ENCODE data around the gene JMJD4.

JMJD4 gene

DNA sequence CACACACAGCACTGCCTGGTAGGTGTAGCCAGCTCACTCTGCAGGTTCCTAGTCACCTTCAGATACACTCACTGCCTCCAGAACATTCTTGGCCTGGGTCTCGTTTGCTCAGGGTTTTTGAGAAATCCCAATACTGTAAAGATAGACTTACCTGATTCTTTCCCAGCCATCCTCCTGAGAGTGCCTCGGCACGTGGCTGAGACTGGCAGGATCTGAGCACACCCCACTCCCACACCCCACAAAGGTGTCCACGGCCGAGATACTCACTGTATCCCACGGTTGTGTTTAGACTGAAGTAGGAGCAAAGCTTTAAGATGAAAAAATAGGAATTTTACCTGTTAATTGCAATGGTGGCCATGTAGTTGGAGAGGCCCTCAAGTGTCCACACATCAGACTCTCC lies 33.5 kb upstream of the JMJD4 start:
- no peak for DNase-seq

DNA sequence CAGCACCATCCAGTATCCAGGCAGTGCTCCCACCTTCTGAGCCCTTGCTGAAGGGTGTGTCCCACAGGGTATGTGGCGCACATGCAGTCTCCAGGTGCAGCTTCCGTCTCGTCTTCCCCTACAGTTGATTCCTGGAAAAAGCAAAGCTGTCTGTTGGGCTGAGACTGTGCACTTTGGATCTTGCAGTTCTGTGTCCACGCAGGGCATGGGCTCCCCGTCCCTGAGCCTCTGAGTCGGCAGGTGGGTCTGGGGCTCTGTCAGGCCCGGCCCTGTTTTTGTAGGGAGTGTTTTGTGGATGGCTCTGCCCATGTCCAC lies 33.0 kb upstream of the JMJD4 start:
- DNase-seq = no peak

GRCh38 chr1:227767401-227768124 lies 32.5 kb upstream of the JMJD4 start:
- no peak for DNase-seq

GRCh38 chr1:227766653-227767277 lies 31.7 kb upstream of the JMJD4 start:
- no peak for DNase-seq

DNA sequence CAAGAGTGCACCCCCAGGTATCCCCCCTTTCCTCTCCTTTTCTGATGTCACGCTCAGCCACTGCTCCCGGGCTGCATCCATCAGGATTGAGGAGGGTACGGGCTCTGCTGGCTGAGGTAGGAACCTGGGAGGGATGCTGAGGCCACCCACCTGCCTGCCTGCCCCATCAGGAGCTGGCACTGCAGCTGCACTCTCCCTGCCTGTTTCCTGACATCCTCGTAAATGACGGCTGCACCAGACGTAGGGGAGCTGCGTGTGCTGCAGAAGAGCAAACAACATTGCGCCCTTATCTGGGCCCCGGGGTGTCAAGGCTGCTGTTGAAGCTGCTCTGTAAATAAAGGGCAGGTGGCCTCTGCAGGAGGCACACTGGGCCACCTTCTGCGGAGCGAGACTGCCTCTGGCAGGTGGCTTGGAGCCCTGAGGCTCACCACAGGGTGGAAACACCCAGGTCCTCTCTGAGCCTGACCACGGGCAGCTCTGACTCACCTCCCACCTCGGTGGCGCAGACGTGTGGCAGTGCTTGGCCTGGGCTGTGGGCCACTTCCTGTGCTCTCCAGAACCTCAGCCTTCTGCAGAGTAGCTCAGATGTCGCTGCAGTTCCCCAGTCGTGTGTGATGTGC lies 31.0 kb upstream of the JMJD4 start:
- peak; percentile 84 for DNase-seq

- DNase-seq = no peak
These were observed 30.3 kb upstream of the JMJD4 start for GRCh38 chr1:227765261-227766014.

DNA sequence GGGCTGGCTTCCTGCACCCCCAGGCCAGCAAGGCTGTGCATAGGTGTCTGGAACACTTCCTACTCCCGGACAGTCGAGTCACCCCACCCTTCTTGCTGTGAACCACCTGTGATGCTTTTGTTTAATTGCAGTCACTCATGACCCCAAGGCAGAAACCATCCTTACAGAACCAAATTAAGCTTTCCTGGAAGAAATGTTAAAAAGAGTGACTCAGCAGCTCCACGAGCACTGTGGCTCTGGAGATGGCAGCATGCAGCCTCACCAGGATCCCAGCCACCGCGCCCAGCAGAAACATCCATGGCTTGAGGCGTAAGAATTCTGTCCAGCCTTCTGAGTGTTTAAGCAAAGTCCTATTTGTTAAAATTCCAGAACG lies 28.9 kb upstream of the JMJD4 start:
- DNase-seq = no peak

DNA sequence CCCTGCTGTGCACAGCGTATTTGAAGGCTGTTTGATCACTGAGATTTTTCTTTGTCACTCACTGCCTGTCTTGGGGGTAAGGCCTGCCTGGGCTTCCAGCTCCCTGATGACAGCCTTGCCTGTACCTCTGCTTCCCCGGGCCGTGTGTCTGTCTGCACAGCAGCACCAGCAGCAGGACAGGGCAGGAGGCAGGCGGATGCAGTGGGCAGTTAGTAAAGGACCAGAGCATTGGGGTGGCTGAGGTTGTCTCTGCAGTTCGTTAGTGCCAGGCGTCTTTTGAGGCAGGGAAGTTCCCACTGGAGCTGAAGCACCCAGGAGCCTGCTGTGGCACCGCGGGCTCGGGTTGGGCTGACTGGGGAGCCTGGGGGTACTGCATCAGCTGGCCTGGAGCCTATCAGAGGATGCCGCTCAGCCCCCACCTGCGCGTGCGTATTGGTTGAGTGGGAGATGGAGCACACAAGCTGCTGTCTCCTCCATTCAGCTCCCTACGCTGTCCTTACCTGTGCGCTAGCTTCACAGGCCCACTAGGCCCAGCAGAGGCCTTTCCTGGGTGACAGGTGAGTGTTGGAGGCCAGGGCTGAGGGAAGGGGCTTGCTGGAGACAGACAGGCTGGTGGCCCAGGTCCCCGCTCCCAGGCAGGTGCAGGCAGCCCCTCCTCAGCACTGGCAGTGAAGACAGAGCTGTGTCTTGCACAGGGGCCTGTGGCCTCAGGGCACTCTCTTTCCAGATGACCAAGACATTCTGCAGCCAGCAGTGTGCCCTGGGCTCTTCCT lies 28.3 kb upstream of the JMJD4 start:
- DNase-seq = no peak

GRCh38 chr1:227762231-227762911 lies 27.3 kb upstream of the JMJD4 start:
- DNase-seq = peak; percentile 92

DNA sequence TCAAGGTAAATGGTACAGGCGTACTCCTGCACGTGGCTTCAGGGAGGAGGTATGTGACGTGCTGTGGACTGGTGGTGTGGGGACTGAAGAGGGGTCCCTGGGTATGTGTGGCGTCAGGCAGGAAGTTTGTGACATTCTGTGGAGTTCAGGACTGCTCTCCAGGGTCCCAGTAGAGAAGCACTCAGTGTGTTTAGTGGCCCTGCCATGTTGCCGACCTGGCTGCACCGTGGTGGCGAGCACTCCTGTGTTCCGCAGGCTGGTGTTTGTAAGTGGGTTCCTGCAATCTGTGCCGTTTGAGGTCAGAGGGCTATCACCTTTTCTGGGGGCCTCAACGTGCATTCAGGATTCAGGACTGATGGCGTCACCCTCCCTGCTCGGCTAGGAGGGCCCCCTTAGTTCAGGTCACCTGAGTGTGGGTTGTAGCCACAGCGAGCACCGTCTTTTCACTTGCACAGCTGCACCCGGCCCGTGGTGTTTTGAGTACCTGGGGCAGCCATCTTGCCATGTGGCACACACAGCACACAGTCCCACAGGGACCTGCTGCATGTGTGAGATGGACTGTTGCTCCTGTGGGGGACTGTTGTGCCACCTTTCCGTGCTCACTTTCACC lies 26.6 kb upstream of the JMJD4 start:
- DNase-seq = no peak

DNA sequence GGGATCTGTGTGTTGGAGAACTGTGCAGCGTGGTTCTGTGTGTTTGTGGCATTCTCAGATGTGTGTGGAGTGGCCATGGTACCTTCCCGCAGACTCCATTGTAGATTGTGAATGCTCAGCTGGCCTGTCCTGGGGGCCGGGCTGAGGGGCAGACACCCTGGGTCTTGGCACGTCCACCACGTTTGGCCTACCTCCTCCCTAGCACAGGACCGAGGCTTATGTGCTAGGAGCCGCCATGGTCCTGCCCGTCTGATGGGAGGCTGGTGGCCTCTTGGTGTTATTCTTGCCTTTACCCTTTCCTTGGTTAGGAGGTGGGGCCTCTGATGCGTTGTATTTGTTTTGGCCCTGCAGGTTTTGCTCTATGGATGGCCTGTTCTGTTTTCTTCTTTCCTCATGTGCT lies 25.3 kb upstream of the JMJD4 start:
- no peak for DNase-seq

DNA sequence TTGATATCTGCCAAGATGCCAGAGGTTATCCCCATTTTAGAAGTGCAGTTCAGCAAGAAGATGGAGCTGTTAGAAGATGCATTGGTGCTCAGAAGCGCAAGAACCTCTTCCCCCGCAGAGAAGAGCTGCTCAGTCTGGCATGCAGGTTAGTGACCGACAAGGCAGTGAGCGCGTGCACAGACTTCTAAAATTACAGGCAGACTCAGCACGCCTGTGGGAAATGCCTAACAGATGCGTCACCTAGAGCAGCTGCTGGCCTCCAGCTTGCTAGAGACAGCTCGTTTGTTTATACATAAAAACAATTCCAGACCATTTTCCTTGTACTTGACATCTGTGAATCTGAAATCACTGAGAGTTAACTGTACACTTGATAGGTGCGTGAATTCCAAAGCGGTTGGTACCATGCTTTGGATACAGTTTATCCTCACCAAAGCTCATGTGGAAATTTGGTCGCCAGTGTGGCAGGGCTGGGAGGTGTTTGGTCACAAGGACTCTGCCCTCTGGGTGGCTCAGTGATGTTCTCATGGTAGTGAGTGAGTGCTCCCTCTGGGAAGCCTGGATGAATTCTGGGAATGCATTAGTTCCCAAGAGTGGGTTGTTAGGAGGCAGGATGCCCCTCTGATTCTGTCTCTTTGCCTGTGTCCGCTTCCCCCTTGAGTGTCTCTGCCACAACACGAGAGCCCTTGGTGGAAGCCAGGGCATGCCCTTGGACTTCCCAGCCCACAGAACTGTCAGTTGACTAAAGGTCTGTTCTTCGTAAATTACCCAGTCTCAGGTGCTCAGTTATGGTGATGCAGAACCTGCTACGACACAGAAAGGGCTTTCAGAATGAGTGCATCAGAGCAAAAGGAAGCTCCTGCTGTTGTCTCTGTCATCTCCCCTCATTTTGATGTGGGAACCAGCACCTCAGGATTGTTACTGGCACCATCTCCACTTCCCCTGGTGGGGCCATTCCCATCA lies 24.5 kb upstream of the JMJD4 start:
- DNase-seq = no peak

DNA sequence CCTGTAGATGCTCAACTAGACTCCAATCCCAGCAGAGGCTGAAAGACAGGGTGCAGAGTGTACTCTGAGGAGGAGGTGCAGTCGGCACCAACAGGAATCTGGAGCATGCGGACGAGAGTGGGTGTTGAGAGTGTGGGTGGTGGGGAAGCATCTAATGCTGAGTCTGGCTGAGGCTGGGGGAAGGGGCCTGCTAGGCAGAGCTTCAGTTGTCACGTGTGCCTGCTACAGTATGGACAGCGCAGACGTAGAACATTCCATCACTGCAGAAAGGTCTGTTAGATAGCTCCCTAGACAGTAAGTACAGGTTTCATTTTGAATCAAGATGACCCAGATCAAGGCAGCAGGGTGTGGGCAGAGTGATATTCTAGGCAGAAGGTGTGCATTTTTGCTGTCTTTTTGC lies 23.3 kb upstream of the JMJD4 start:
- no peak for DNase-seq

DNA sequence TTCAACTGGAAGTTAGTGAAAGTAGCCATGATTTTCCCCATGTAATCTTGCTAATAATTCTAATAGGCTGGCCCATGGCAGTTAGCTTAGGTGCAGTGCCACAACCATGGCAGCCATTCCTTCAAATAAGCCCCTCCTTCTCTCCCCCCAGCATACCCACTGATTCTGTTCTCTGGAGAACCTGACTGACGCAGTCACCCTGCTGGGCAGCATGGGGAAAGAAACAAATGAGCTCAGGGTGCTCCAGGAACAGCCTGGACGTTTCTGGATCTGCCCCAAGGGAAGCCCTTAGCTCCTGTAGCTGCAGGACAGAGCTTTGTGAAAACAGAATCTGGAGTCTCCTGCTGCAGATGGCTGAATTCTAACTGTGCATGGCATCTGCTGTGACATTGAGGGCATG lies 22.7 kb upstream of the JMJD4 start:
- DNase-seq = no peak

GRCh38 chr1:227756172-227756959 lies 21.3 kb upstream of the JMJD4 start:
- DNase-seq = no peak

- no peak for DNase-seq
These were observed 19.9 kb upstream of the JMJD4 start for GRCh38 chr1:227754958-227755357.

- DNase-seq = no peak
These were observed 19.1 kb upstream of the JMJD4 start for GRCh38 chr1:227753999-227754711.

DNA sequence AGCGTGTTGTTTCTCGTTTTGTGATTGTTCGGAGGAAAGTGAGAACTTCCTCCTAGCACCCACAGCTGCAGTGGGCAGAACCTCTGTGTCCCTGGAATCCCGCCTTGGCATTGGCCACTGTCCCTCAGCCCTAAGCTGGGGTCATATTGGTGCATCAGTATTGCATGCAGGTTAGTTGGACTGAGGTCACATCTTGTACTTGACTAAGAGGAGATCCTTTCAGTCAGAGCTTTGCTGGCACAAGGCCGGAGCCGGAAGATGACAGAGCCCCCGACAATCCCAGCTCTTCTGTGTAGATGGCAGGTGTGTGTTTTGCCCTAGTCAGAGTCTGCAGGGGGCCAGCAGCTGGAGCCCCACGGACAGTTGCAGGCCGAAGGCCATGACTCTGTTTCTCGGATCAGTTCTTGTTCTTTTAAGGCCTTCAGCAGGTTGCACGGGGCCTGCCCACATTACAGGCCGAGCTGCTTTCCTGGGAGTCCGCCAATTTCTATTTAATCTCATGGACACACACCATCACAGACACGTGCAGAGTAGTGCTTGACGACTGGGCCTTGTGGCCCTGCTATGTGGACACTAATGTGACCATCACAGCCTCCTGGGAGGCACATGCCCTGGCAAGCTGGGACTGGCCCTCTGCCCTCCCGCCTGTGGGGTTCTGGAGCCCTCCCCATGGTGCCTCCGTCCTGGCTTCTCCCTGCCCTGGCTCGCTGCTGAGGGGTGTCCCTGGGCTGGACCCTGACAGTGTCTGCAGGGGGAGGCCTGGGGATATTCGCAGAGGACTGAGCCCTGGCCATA lies 15.0 kb upstream of the JMJD4 start:
- DNase-seq = no peak
